Measurements from ENCODE around the gene CFAP52. TPM values are rescaled to one million over a fixed set of nuclear protein-coding genes. Genes with fewer than 3 reads are reported as not detected.
"Not testable (repeated sequence)": the region's sequence is repeated elsewhere in the genome, so short reads cannot be mapped to it uniquely, and the experiment has no call there.

The CFAP52 gene
- polyA plus RNA-seq, 2 of the 4 experiments (the other 2 are of a cell fraction), result 0.23 TPM; not detected in 1

GRCh38 chr17:9564104-9564503 lies 12.3 kb upstream of the CFAP52 start:
- ATAC-seq (no peak), DNase-seq (ENCODE audit: low read depth in 1 of 2, low spot score in 1 of 2) (no peak), FAIRE-seq (no peak)
- H3K4me3 ChIP-seq, result no peak overlapping the region
- H3K27ac ChIP-seq, result no peak overlapping the region
- CTCF ChIA-PET, result interaction anchor here (1.0 to 4.7 kb wide), 4 partner anchors 8 to 15 kb away, joined by 3 to 24 read pairs (median 5); partner anchors contain the start of genes CFAP52 and STX8
- H3K4me1 ChIP-seq, result peaks cover 3% of the 10 kb centered on the region; the same call in 1 of the 3 replicates
- H3K9me3 ChIP-seq, result no peaks in the 10 kb centered on the region
- POLR2A ChIA-PET, result no interaction called here
- H3K4me2 ChIP-seq, result no peak overlapping the region
- TF ChIP-seq RCOR1 (IDR thresholded peaks at IDR 0.05; ENCODE audit: low read depth, low read length) (no peak), HDAC2 (IDR thresholded peaks at IDR 0.05) (no peak)

- ChIA-PET CTCF (interaction anchor here (0.7 to 4.7 kb wide), 3 partner anchors 9 to 37 kb away, joined by 3 to 24 read pairs (median 6); partner anchors contain the start of genes CFAP52 and STX8), POLR2A (no interaction called here)
- H3K27ac ChIP-seq, result no peak overlapping the region
- TF ChIP-seq CHD4 (IDR thresholded peaks at IDR 0.05; ENCODE audit: borderline replicate concordance) (no peak), FOSL2 (IDR thresholded peaks at IDR 0.05) (no peak), FOSL2 (CRISPR knock-in tag; IDR thresholded peaks at IDR 0.05) (no peak), RFX5 (IDR thresholded peaks at IDR 0.05) (no peak), ZC3H11A (IDR thresholded peaks at IDR 0.05) (no peak), HDAC2 (IDR thresholded peaks at IDR 0.05) (no peak), TFCP2L1 (CRISPR knock-in tag; IDR thresholded peaks at IDR 0.05) (no peak), HMGXB4 (CRISPR knock-in tag; IDR thresholded peaks at IDR 0.05; ENCODE audit: borderline replicate concordance) (no peak), SREBF2 (IDR thresholded peaks at IDR 0.05) (no peak), JUN (IDR thresholded peaks at IDR 0.05) (no peak), ZSCAN20 (CRISPR knock-in tag; IDR thresholded peaks at IDR 0.05) (no peak), KDM5A (IDR thresholded peaks at IDR 0.05) (no peak), RAD21 (conservative IDR thresholded peaks at IDR 0.05 in 1 of 2, IDR thresholded peaks at IDR 0.05 in 1 of 2) (no peak), CHD2 (IDR thresholded peaks at IDR 0.05; ENCODE audit: low read length, partially characterized antibody) (no peak), NR3C1 (IDR thresholded peaks at IDR 0.05) (no peak), GATA3 (IDR thresholded peaks at IDR 0.05; ENCODE audit: borderline replicate concordance) (no peak)
- no peaks in the 10 kb centered on the region for H3K4me1 ChIP-seq
- ATAC-seq (no peak), DNase-seq (ENCODE audit: low read depth in 1 of 2, low spot score in 1 of 2) (no peak), FAIRE-seq (no peak)
- H3K9me3 ChIP-seq, result no peaks in the 10 kb centered on the region
- H3K4me3 ChIP-seq, result no peak overlapping the region
- 82% methylated on average over 7 of the region's 7 CpGs for WGBS (ENCODE audit: missing lambda C conversion rate)
- H3K4me2 ChIP-seq, result no peak overlapping the region
Observed at GRCh38 chr17:9566067-9566466, 10.4 kb upstream of the CFAP52 start.

GRCh38 chr17:9566739-9567138 lies 9.7 kb upstream of the CFAP52 start:
- FAIRE-seq; POLR2A ChIA-PET; H3K4me2 ChIP-seq; H3K9me3 ChIP-seq; H3K4me1 ChIP-seq; H3K27ac ChIP-seq; H3K4me3 ChIP-seq; ATAC-seq; DNase-seq (ENCODE audit: low read depth in 1 of 2, low spot score in 1 of 2): not testable (repeated sequence)
- 78% methylated on average over 5 of the region's 5 CpGs for WGBS (ENCODE audit: missing lambda C conversion rate)
- CTCF ChIA-PET, result interaction anchor here (0.6 to 4.7 kb wide), 2 partner anchors 9 to 48 kb away, joined by 3 to 24 read pairs; partner anchors contain the start of genes CFAP52 and STX8

DNA sequence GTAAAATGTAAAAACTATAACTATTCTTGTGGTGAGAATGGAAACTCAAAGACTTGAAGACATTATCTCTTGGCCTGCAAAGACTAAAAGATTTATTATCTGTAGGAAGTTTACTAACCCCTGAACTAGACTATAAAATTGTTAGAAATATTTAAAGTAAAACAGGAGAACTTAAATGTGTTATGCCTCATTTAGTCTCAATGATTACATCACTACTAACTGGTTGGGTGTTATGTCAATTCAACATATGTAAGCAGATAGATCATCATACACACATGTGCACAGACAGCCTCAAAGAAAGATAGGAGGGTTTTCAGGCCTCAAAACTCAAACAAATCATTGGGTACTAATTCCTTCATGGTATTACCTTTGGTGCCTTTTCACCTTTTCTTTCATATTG lies 8.4 kb upstream of the CFAP52 start:
- H3K4me2 ChIP-seq, result no peak overlapping the region
- H3K4me1 ChIP-seq, result no peaks in the 10 kb centered on the region
- no peak for FAIRE-seq
- H3K9me3 ChIP-seq, result no peaks in the 10 kb centered on the region
- no peak overlapping the region for H3K4me3 ChIP-seq
- no peak overlapping the region for H3K27ac ChIP-seq
- no peak for TF ChIP-seq CEBPB (IDR thresholded peaks at IDR 0.05)
- TF ChIP-seq TP53 (CRISPR knock-in tag; IDR thresholded peaks at IDR 0.05), result no peak
- DNase-seq (ENCODE audit: low read depth in 1 of 2, low spot score in 1 of 2), result no peak
- POLR2A ChIA-PET, result no interaction called here
- CTCF ChIA-PET, result interaction anchor here (4.7 kb wide), 1 partner anchor 8 kb away, joined by 24 read pairs; the partner anchor contains the start of genes CFAP52 and STX8
- ATAC-seq, result no peak

All from A549 (cell line).